ENCODE results near the gene ADGB.

DNA sequence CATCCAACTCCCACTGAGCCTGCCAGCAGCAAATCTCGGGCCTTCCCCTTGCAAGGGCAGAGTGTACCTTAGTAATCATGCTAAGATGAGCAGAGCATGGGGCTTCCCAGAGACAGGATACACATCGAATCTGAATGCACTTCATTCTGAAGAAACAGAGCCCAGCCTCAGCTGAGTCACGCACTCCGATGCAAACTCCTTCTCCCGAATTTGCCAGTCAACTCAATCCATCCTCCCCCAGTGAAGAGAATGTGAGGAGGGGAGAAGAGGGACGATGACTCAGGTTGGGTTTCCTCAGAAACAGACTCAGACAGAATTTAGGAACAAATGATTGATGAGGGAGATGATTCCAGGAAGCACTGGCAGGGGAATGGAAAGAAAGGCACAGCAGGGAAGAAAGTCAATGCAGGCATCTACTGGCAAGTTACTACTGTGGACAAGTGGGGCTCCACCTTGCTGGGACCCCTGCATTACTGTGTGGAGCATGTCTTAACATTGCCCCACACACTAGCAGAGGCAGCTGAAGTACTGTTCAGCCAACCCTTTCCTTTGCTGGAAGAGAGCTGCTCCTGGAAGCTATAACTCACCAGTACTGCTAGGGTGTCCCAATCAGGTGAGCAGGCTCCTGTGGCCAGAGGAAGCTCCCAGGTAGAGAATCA is 251.6 kb downstream of the ADGB start:
- TF ChIP-seq POLR2A (IDR thresholded peaks at IDR 0.05), result no peak
- TF ChIP-seq, protein P1, sequence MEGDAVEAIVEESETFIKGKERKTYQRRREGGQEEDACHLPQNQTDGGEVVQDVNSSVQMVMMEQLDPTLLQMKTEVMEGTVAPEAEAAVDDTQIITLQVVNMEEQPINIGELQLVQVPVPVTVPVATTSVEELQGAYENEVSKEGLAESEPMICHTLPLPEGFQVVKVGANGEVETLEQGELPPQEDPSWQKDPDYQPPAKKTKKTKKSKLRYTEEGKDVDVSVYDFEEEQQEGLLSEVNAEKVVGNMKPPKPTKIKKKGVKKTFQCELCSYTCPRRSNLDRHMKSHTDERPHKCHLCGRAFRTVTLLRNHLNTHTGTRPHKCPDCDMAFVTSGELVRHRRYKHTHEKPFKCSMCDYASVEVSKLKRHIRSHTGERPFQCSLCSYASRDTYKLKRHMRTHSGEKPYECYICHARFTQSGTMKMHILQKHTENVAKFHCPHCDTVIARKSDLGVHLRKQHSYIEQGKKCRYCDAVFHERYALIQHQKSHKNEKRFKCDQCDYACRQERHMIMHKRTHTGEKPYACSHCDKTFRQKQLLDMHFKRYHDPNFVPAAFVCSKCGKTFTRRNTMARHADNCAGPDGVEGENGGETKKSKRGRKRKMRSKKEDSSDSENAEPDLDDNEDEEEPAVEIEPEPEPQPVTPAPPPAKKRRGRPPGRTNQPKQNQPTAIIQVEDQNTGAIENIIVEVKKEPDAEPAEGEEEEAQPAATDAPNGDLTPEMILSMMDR (IDR thresholded peaks at IDR 0.05), result no peak

All from body of pancreas (tissue), 4 donors.